WTC11 (cell line): ENCODE measurements around the gene STAT1. TPM values are rescaled to one million over a fixed set of nuclear protein-coding genes. Genes with fewer than 3 reads are reported as not detected.

Source experiments
- ATAC-seq: fragments of 200-7000 bp; cut with Tn5 transposase; 2 replicates; pipeline ENCODE4 v1.10.0; 2021; ENCODE audit warnings: mild to moderate bottlenecking, moderate library complexity
- CTCF ChIA-PET: fragments of 300-600 bp; sonication (Branson Sonifier 250); formaldehyde crosslinking; loops from one replicate; lab custom pipeline; 2021; ENCODE audit warnings: antibody characterized with exemption; lab: Charles Lee
- POLR2A ChIA-PET: fragments of 350-600 bp; sonication (Branson Sonifier 250); formaldehyde crosslinking; loops from one replicate; lab custom pipeline; 2021; ENCODE audit warnings: antibody characterized with exemption; lab: Charles Lee
- DNase-seq: peaks from one replicate; pipeline ENCODE4 v3.0.0; 2021; ENCODE audit warnings: low spot score
- H3K27ac Mint-ChIP-seq: 2 replicates; pipeline ENCODE4 v1.8.0; 2021; ENCODE audit warnings: mixed read lengths
- H3K27me3 Mint-ChIP-seq: 2 replicates; pipeline ENCODE4 v1.8.0; 2021; ENCODE audit warnings: low read depth, mild to moderate bottlenecking, moderate library complexity, mixed read lengths
- H3K36me3 Mint-ChIP-seq: 2 replicates; pipeline ENCODE4 v1.8.0; 2021; ENCODE audit warnings: mixed read lengths
- H3K4me1 Mint-ChIP-seq: 2 replicates; pipeline ENCODE4 v1.8.0; 2022; ENCODE audit warnings: mixed read lengths
- H3K4me3 Mint-ChIP-seq: 2 replicates; pipeline ENCODE4 v1.8.0; 2021; ENCODE audit warnings: mild to moderate bottlenecking, moderate library complexity, mixed read lengths
- H3K9me3 Mint-ChIP-seq: 2 replicates; pipeline ENCODE4 v1.8.0; 2021; ENCODE audit warnings: mixed read lengths
- CREB1 ChIP-seq: sonication (generic); formaldehyde crosslinking; IDR thresholded peaks from 2 replicates; pipeline ENCODE4 v1.8.0; 2023; ENCODE audit warnings: mild to moderate bottlenecking, missing genetic modification reagents
- EMX1 ChIP-seq: fragments of 250-450 bp; sonication (Bioruptor Pico); IDR thresholded peaks from 2 replicates; pipeline ENCODE4 v1.8.0; 2021; ENCODE audit warnings: mild to moderate bottlenecking
- GRHL2 ChIP-seq: fragments of 250-450 bp; sonication (Bioruptor Pico); IDR thresholded peaks from 2 replicates; pipeline ENCODE4 v1.8.0; 2022; ENCODE audit warnings: mild to moderate bottlenecking, moderate library complexity; ENCODE audit not compliant: insufficient replicate concordance, severe bottlenecking
- HMGA2 ChIP-seq: fragments of 250-450 bp; sonication (Bioruptor Pico); IDR thresholded peaks from 2 replicates; pipeline ENCODE4 v1.4.0; 2021; ENCODE audit warnings: mild to moderate bottlenecking, moderate library complexity
- IRF2 ChIP-seq: sonication (generic); formaldehyde crosslinking; IDR thresholded peaks from 2 replicates; pipeline ENCODE4 v1.8.0; 2022; ENCODE audit warnings: low read depth, missing genetic modification reagents, borderline replicate concordance
- NR1H2 ChIP-seq: sonication (generic); formaldehyde crosslinking; IDR thresholded peaks from 2 replicates; pipeline ENCODE4 v1.9.0; 2021; ENCODE audit warnings: mild to moderate bottlenecking, moderate library complexity, missing genetic modification reagents
- RORB ChIP-seq: fragments of 250-450 bp; sonication (Bioruptor Pico); IDR thresholded peaks from 2 replicates; pipeline ENCODE4 v1.9.0; 2021; ENCODE audit warnings: mild to moderate bottlenecking
- SMAD4 ChIP-seq: sonication (generic); formaldehyde crosslinking; IDR thresholded peaks from 2 replicates; pipeline ENCODE4 v1.8.0; 2022; ENCODE audit warnings: mild to moderate bottlenecking, missing genetic modification reagents
- ZBTB21 ChIP-seq: sonication (generic); formaldehyde crosslinking; IDR thresholded peaks from 2 replicates; pipeline ENCODE4 v1.8.1; 2023; ENCODE audit warnings: mild to moderate bottlenecking, missing genetic modification reagents, borderline replicate concordance
- ZNF121 ChIP-seq: sonication (generic); formaldehyde crosslinking; IDR thresholded peaks from 2 replicates; pipeline ENCODE4 v1.8.0; 2023; ENCODE audit warnings: missing genetic modification reagents
- ZNF263 ChIP-seq: sonication (generic); formaldehyde crosslinking; IDR thresholded peaks from 2 replicates; pipeline ENCODE4 v1.8.1; 2022; ENCODE audit warnings: low read depth, mild to moderate bottlenecking, moderate library complexity, missing genetic modification reagents
- ZNF423 ChIP-seq: fragments of 250-450 bp; sonication (Bioruptor Pico); IDR thresholded peaks from 2 replicates; pipeline ENCODE4 v2.1.2; 2022; ENCODE audit warnings: mild to moderate bottlenecking, moderate library complexity
- total RNA-seq: library from RNA; stranded (reverse); gene quantifications from 3 replicates; pipeline ENCODE4 v1.2.3, GENCODE V29; 2021
- TF ChIP-seq, protein P1 (sequence below): sonication (generic); formaldehyde crosslinking; IDR thresholded peaks from 2 replicates; pipeline ENCODE4 v1.8.0; 2023; ENCODE audit warnings: missing genetic modification reagents, mild to moderate bottlenecking, borderline replicate concordance
- TF ChIP-seq, protein P2 (sequence below): fragments of 250-450 bp; sonication (Bioruptor Pico); IDR thresholded peaks from 2 replicates; pipeline ENCODE4 v1.8.0; 2021; ENCODE audit warnings: mild to moderate bottlenecking
- TF ChIP-seq, protein P3 (sequence below): sonication (generic); formaldehyde crosslinking; IDR thresholded peaks from 2 replicates; pipeline ENCODE4 v1.8.1; 2022; ENCODE audit warnings: mild to moderate bottlenecking, missing genetic modification reagents, moderate library complexity, borderline replicate concordance
- TF ChIP-seq, protein P4 (sequence below): fragments of 250-450 bp; sonication (Bioruptor Pico); IDR thresholded peaks from 2 replicates; pipeline ENCODE4 v1.9.0; 2021; ENCODE audit warnings: mild to moderate bottlenecking, borderline replicate concordance
- TF ChIP-seq, protein P5 (sequence below): sonication (generic); formaldehyde crosslinking; IDR thresholded peaks from 2 replicates; pipeline ENCODE4 v1.8.0; 2023; ENCODE audit warnings: mild to moderate bottlenecking, missing genetic modification reagents
- TF ChIP-seq, protein P6 (sequence below): sonication (generic); formaldehyde crosslinking; IDR thresholded peaks from 2 replicates; pipeline ENCODE4 v1.8.1; 2023; ENCODE audit warnings: mild to moderate bottlenecking, missing genetic modification reagents, borderline replicate concordance

Gene STAT1
- total RNA-seq, 1 experiment from 2014 or later = 36.1 TPM

DNA sequence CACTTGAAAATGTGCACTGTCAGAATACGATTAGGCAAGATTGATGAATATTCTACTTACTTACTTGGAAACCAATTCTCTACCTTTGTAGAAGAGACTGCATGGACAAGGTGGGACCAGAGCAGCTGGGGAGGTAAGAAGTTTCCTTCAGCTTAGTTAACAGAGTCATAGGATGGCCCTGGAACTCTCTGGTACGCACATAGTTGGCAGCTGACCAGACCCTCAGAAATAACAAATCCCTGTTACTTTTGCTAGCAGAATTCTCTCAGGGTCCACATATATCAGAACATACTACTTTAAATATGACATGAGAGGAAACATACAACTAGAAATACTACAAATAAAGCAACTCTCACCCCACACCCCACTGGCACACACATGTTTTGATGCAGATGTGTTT, 24.8 kb upstream of the STAT1 start (continued):
- TF ChIP-seq, protein P1, sequence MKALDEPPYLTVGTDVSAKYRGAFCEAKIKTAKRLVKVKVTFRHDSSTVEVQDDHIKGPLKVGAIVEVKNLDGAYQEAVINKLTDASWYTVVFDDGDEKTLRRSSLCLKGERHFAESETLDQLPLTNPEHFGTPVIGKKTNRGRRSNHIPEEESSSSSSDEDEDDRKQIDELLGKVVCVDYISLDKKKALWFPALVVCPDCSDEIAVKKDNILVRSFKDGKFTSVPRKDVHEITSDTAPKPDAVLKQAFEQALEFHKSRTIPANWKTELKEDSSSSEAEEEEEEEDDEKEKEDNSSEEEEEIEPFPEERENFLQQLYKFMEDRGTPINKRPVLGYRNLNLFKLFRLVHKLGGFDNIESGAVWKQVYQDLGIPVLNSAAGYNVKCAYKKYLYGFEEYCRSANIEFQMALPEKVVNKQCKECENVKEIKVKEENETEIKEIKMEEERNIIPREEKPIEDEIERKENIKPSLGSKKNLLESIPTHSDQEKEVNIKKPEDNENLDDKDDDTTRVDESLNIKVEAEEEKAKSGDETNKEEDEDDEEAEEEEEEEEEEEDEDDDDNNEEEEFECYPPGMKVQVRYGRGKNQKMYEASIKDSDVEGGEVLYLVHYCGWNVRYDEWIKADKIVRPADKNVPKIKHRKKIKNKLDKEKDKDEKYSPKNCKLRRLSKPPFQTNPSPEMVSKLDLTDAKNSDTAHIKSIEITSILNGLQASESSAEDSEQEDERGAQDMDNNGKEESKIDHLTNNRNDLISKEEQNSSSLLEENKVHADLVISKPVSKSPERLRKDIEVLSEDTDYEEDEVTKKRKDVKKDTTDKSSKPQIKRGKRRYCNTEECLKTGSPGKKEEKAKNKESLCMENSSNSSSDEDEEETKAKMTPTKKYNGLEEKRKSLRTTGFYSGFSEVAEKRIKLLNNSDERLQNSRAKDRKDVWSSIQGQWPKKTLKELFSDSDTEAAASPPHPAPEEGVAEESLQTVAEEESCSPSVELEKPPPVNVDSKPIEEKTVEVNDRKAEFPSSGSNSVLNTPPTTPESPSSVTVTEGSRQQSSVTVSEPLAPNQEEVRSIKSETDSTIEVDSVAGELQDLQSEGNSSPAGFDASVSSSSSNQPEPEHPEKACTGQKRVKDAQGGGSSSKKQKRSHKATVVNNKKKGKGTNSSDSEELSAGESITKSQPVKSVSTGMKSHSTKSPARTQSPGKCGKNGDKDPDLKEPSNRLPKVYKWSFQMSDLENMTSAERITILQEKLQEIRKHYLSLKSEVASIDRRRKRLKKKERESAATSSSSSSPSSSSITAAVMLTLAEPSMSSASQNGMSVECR (CRISPR knock-in tag) = no peak
- no peak for TF ChIP-seq ZNF121 (CRISPR knock-in tag)
- no peak for TF ChIP-seq HMGA2

DNA sequence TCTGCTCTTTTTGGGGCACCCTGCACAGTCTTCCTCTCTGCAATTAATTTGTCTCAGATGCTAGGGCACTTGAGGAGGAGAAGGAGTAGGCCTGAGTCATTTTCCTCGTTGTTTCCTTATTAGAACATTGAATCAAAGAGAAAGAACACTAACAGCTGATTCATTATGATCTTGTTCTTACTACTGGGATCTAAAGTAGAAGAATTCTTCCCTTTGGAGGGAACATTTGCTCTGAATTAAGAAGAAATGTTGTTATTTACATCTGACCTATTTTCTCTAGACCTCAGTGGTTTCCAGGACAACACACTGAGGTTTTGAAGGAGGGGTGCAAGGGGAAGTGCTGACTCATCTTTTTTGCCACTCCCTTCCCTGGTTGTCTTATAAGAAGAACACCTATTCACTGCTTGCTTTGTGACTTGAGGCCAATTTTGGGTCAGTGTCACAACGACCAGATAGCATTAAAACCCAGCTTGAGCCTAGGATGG, 24.3 kb upstream of the STAT1 start:
- CTCF ChIA-PET = interaction anchor here (2.9 kb wide), 1 partner anchor 14 kb away, joined by 8 read pairs; no protein-coding TSS in a partner anchor
- TF ChIP-seq, protein P2, sequence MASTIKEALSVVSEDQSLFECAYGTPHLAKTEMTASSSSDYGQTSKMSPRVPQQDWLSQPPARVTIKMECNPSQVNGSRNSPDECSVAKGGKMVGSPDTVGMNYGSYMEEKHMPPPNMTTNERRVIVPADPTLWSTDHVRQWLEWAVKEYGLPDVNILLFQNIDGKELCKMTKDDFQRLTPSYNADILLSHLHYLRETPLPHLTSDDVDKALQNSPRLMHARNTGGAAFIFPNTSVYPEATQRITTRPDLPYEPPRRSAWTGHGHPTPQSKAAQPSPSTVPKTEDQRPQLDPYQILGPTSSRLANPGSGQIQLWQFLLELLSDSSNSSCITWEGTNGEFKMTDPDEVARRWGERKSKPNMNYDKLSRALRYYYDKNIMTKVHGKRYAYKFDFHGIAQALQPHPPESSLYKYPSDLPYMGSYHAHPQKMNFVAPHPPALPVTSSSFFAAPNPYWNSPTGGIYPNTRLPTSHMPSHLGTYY (CRISPR knock-in tag) = no peak
- TF ChIP-seq NR1H2 (CRISPR knock-in tag) (no peak), ZNF263 (CRISPR knock-in tag) (no peak), EMX1 (CRISPR knock-in tag) (no peak), ZBTB21 (no peak), ZNF423 (no peak), CREB1 (no peak), GRHL2 (CRISPR knock-in tag) (no peak), SMAD4 (CRISPR knock-in tag) (no peak), IRF2 (CRISPR knock-in tag) (no peak), RORB (CRISPR knock-in tag) (no peak)
- TF ChIP-seq, protein P3, sequence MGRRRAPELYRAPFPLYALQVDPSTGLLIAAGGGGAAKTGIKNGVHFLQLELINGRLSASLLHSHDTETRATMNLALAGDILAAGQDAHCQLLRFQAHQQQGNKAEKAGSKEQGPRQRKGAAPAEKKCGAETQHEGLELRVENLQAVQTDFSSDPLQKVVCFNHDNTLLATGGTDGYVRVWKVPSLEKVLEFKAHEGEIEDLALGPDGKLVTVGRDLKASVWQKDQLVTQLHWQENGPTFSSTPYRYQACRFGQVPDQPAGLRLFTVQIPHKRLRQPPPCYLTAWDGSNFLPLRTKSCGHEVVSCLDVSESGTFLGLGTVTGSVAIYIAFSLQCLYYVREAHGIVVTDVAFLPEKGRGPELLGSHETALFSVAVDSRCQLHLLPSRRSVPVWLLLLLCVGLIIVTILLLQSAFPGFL = no peak
- TF ChIP-seq, protein P4, sequence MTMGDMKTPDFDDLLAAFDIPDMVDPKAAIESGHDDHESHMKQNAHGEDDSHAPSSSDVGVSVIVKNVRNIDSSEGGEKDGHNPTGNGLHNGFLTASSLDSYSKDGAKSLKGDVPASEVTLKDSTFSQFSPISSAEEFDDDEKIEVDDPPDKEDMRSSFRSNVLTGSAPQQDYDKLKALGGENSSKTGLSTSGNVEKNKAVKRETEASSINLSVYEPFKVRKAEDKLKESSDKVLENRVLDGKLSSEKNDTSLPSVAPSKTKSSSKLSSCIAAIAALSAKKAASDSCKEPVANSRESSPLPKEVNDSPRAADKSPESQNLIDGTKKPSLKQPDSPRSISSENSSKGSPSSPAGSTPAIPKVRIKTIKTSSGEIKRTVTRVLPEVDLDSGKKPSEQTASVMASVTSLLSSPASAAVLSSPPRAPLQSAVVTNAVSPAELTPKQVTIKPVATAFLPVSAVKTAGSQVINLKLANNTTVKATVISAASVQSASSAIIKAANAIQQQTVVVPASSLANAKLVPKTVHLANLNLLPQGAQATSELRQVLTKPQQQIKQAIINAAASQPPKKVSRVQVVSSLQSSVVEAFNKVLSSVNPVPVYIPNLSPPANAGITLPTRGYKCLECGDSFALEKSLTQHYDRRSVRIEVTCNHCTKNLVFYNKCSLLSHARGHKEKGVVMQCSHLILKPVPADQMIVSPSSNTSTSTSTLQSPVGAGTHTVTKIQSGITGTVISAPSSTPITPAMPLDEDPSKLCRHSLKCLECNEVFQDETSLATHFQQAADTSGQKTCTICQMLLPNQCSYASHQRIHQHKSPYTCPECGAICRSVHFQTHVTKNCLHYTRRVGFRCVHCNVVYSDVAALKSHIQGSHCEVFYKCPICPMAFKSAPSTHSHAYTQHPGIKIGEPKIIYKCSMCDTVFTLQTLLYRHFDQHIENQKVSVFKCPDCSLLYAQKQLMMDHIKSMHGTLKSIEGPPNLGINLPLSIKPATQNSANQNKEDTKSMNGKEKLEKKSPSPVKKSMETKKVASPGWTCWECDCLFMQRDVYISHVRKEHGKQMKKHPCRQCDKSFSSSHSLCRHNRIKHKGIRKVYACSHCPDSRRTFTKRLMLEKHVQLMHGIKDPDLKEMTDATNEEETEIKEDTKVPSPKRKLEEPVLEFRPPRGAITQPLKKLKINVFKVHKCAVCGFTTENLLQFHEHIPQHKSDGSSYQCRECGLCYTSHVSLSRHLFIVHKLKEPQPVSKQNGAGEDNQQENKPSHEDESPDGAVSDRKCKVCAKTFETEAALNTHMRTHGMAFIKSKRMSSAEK (CRISPR knock-in tag) = no peak
- TF ChIP-seq, protein P5, sequence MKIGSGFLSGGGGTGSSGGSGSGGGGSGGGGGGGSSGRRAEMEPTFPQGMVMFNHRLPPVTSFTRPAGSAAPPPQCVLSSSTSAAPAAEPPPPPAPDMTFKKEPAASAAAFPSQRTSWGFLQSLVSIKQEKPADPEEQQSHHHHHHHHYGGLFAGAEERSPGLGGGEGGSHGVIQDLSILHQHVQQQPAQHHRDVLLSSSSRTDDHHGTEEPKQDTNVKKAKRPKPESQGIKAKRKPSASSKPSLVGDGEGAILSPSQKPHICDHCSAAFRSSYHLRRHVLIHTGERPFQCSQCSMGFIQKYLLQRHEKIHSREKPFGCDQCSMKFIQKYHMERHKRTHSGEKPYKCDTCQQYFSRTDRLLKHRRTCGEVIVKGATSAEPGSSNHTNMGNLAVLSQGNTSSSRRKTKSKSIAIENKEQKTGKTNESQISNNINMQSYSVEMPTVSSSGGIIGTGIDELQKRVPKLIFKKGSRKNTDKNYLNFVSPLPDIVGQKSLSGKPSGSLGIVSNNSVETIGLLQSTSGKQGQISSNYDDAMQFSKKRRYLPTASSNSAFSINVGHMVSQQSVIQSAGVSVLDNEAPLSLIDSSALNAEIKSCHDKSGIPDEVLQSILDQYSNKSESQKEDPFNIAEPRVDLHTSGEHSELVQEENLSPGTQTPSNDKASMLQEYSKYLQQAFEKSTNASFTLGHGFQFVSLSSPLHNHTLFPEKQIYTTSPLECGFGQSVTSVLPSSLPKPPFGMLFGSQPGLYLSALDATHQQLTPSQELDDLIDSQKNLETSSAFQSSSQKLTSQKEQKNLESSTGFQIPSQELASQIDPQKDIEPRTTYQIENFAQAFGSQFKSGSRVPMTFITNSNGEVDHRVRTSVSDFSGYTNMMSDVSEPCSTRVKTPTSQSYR (CRISPR knock-in tag) = no peak
- TF ChIP-seq, protein P6, sequence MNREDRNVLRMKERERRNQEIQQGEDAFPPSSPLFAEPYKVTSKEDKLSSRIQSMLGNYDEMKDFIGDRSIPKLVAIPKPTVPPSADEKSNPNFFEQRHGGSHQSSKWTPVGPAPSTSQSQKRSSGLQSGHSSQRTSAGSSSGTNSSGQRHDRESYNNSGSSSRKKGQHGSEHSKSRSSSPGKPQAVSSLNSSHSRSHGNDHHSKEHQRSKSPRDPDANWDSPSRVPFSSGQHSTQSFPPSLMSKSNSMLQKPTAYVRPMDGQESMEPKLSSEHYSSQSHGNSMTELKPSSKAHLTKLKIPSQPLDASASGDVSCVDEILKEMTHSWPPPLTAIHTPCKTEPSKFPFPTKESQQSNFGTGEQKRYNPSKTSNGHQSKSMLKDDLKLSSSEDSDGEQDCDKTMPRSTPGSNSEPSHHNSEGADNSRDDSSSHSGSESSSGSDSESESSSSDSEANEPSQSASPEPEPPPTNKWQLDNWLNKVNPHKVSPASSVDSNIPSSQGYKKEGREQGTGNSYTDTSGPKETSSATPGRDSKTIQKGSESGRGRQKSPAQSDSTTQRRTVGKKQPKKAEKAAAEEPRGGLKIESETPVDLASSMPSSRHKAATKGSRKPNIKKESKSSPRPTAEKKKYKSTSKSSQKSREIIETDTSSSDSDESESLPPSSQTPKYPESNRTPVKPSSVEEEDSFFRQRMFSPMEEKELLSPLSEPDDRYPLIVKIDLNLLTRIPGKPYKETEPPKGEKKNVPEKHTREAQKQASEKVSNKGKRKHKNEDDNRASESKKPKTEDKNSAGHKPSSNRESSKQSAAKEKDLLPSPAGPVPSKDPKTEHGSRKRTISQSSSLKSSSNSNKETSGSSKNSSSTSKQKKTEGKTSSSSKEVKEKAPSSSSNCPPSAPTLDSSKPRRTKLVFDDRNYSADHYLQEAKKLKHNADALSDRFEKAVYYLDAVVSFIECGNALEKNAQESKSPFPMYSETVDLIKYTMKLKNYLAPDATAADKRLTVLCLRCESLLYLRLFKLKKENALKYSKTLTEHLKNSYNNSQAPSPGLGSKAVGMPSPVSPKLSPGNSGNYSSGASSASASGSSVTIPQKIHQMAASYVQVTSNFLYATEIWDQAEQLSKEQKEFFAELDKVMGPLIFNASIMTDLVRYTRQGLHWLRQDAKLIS (CRISPR knock-in tag) = no peak

More for the DNA sequence above, 24.3 kb upstream of the STAT1 start:
- Mint-ChIP-seq H3K27me3 (no peaks in the 10 kb centered on the region), H3K4me1 (peaks cover 4% of the 10 kb centered on the region), H3K9me3 (no peaks in the 10 kb centered on the region; the same call in 1 of the 2 replicates), H3K27ac (no peak overlapping the region), H3K36me3 (no peaks in the 10 kb centered on the region), H3K4me3 (no peak overlapping the region)
- ATAC-seq (no peak), DNase-seq (no peak)
- POLR2A ChIA-PET = no interaction called here
